Fibroblast of lung (primary cell): ENCODE results near the gene CADM2. TPM values are rescaled to one million over a fixed set of nuclear protein-coding genes. Genes with fewer than 3 reads are reported as not detected.
"Not testable (repeated sequence)": the region's sequence is repeated elsewhere in the genome, so short reads cannot be mapped to it uniquely, and the experiment has no call there.

Experiments
- DNase-seq, 2 donors: peaks; one replicate each; pipeline versions ENCODE4 v3.0.0 to v3.0.0-alpha.2; 2010; ENCODE audit warnings: low read depth in 2 of 2
- H2AFZ ChIP-seq: 2 replicates; pipeline ENCODE4 v1.5.1; 2012; ENCODE audit warnings: low read length, control low read depth, inconsistent platforms
- H3K27ac ChIP-seq: 2 replicates; pipeline ENCODE4 v1.5.1; 2011; ENCODE audit warnings: low read length, control low read depth; ENCODE audit not compliant: insufficient read depth
- H3K27me3 ChIP-seq: 2 replicates; pipeline ENCODE4 v1.5.1; 2011; ENCODE audit warnings: mild to moderate bottlenecking, low read length; ENCODE audit not compliant: control insufficient read depth, insufficient read depth
- H3K36me3 ChIP-seq: 2 replicates; pipeline ENCODE4 v1.5.1; 2011; ENCODE audit warnings: low read length; ENCODE audit not compliant: control insufficient read depth, insufficient read depth
- H3K4me1 ChIP-seq: 2 replicates; pipeline ENCODE4 v1.5.1; 2011; ENCODE audit warnings: low read length; ENCODE audit not compliant: control insufficient read depth, insufficient read depth; ENCODE audit errors: extremely low read depth
- H3K4me2 ChIP-seq: 2 replicates; pipeline ENCODE4 v1.5.1; 2011; ENCODE audit warnings: low read length, control low read depth; ENCODE audit not compliant: insufficient read depth; ENCODE audit errors: extremely low read depth
- H3K4me3 ChIP-seq, 4 experiments: fragments of 200-600 bp in 1 of 4; sonication (generic) in 1 of 4; replicated peaks in 1 of 4; 2 replicates each; pipeline ENCODE4 v1.5.1; 2011 to 2016; ENCODE audit warnings: low read length in 4 of 4, low read depth in 3 of 4, mild to moderate bottlenecking in 3 of 4, control low read depth in 2 of 4, inconsistent platforms in 1 of 4, mixed read lengths in 1 of 4; ENCODE audit not compliant: insufficient read depth in 1 of 4; ENCODE audit errors: control extremely low read depth in 1 of 4
- H3K79me2 ChIP-seq: 2 replicates; pipeline ENCODE4 v1.5.1; 2012; ENCODE audit warnings: mild to moderate bottlenecking, low read length, inconsistent platforms; ENCODE audit not compliant: control insufficient read depth, insufficient read depth
- H3K9ac ChIP-seq: 2 replicates; pipeline ENCODE4 v1.5.1; 2011; ENCODE audit warnings: mild to moderate bottlenecking, low read length, control low read depth; ENCODE audit not compliant: insufficient read depth
- H3K9me3 ChIP-seq: 2 replicates; pipeline ENCODE4 v1.5.1; 2012; ENCODE audit warnings: low read depth, low read length; ENCODE audit not compliant: control insufficient read depth, insufficient read depth
- H4K20me1 ChIP-seq: 2 replicates; pipeline ENCODE4 v1.5.1; 2011; ENCODE audit warnings: low read length; ENCODE audit not compliant: control insufficient read depth, insufficient read depth; ENCODE audit errors: extremely low read depth
- EZH2 ChIP-seq: IDR thresholded peaks from 2 replicates; pipeline ENCODE4 v1.5.1; 2012; ENCODE audit warnings: low read length, control low read depth, mild to moderate bottlenecking; ENCODE audit errors: missing control alignments
- polyA plus RNA-seq, 2 donors: library from polyadenylated mRNA; depleted of rRNA in 1 of 2; stranded (reverse) in 1 of 2; unstranded in 1 of 2; fragments of >200 nt; gene quantifications; 2 replicates each; pipeline ENCODE4 v1.2.1, GENCODE V29; 2011 to 2012; ENCODE audit warnings: missing spikeins in 1 of 2
- total RNA-seq: library from RNA; depleted of rRNA; stranded (reverse); fragments of >200 nt; gene quantifications from 2 replicates; pipeline ENCODE4 v1.2.1, GENCODE V29; 2014
- TF ChIP-seq, protein P1 (sequence below), 2 donors: IDR thresholded peaks in 1 of 2; conservative IDR thresholded peaks in 1 of 2; 1 replicate in 1 of 2; 2 replicates in 1 of 2; pipeline ENCODE4 v1.5.1; 2011 to 2012; ENCODE audit warnings: low read length in 2 of 2, control low read depth in 1 of 2, inconsistent platforms in 1 of 2, low read depth in 1 of 2, mild to moderate bottlenecking in 1 of 2

Gene CADM2
- total and polyA plus RNA-seq, 2 donors (not counting 1 experiment from before 2014, with no cell fraction given), result under 0.01 to 0.12 TPM

DNA sequence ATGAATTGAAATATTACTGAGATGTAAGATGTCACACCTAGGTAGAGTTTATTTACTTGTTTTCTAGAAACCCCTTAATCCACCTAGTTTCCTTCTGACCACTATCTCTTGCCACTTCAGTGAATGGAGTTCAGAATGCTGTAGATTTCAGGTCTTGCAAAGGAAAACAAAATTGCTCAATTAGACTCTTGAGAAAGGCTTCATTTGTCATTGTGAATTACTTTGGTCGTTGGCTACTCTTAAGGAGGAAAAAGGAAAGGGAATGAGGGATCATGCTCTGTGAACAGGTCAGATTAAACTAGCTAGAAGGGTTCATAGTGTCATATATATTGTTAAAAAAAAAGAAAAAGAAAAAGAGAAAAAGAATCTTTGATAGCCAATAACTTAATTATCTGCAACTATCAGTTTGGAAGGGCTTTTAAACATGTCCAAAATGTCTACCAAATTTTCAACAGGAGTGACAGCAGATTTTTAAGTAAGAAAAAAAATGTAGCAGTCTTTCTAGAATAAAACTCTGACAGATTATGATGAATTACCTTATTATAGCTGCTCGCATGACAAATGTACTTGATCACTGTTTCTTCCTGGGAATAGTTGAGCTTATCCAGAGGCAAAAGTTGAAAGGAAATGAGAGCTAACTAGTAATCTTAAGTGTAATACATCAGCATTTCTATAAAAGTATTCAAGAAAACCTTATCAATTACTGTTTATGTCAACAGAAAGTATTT is 543.5 kb downstream of the CADM2 start:
- H3K9me3 ChIP-seq, result no peaks in the 10 kb centered on the region
- DNase-seq, result no peak
- H3K4me2 ChIP-seq, result no peak overlapping the region
- no peaks in the 10 kb centered on the region for H3K4me1 ChIP-seq
- no peak overlapping the region for H3K27ac ChIP-seq
- no peak overlapping the region for H3K4me3 ChIP-seq
- TF ChIP-seq, protein P1, sequence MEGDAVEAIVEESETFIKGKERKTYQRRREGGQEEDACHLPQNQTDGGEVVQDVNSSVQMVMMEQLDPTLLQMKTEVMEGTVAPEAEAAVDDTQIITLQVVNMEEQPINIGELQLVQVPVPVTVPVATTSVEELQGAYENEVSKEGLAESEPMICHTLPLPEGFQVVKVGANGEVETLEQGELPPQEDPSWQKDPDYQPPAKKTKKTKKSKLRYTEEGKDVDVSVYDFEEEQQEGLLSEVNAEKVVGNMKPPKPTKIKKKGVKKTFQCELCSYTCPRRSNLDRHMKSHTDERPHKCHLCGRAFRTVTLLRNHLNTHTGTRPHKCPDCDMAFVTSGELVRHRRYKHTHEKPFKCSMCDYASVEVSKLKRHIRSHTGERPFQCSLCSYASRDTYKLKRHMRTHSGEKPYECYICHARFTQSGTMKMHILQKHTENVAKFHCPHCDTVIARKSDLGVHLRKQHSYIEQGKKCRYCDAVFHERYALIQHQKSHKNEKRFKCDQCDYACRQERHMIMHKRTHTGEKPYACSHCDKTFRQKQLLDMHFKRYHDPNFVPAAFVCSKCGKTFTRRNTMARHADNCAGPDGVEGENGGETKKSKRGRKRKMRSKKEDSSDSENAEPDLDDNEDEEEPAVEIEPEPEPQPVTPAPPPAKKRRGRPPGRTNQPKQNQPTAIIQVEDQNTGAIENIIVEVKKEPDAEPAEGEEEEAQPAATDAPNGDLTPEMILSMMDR (conservative IDR thresholded peaks at IDR 0.05 in 1 of 2, IDR thresholded peaks at IDR 0.05 in 1 of 2; ENCODE audit: low read depth in 1 of 2, low read length in 2 of 2), result no peak
- no peak for TF ChIP-seq EZH2
- H2AFZ ChIP-seq, result no peak overlapping the region
- H3K9ac ChIP-seq, result no peak overlapping the region
- H4K20me1 ChIP-seq, result no peaks in the 10 kb centered on the region
- H3K79me2 ChIP-seq, result no peaks in the 10 kb centered on the region
- no peaks in the 10 kb centered on the region for H3K27me3 ChIP-seq
- H3K36me3 ChIP-seq, result no peaks in the 10 kb centered on the region

DNA sequence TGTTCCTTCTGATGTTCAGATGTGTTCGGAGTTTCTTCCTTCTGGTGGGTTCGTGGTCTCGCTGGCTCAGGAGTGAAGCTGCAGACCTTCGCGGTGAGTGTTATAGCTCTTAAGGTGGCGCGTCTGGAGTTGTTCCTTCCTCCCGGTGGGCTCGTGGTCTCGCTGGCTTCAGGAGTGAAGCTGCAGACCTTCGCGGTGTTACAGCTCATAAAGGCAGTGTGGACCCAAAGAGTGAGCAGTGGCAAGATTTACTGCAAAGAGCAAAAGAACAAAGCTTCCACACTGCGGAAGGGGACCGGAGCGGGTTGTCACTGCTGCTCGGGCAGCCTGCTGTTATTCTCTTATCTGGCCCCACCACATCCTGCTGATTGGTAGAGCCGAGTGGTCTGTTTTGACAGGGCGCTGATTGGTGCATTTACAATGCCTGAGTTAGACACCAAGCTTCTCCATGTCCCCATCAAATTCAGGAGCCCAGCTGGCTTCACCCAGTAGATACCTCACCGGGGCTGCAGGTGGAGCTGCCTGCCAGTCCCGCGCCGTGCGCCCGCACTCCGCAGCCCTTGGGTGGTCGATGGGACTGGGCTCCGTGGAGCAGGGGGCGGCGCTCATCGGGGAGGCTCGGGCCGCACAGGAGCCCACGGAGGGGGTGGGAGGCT is 545.5 kb downstream of the CADM2 start:
- H3K36me3 ChIP-seq, H3K9me3 ChIP-seq, H3K4me2 ChIP-seq, H3K27ac ChIP-seq, H3K4me1 ChIP-seq, H3K27me3 ChIP-seq, H4K20me1 ChIP-seq, H2AFZ ChIP-seq, H3K9ac ChIP-seq, H3K79me2 ChIP-seq, H3K4me3 ChIP-seq: not testable (repeated sequence)
- DNase-seq, result peak in 1 of 2 donors; percentile 6

DNA sequence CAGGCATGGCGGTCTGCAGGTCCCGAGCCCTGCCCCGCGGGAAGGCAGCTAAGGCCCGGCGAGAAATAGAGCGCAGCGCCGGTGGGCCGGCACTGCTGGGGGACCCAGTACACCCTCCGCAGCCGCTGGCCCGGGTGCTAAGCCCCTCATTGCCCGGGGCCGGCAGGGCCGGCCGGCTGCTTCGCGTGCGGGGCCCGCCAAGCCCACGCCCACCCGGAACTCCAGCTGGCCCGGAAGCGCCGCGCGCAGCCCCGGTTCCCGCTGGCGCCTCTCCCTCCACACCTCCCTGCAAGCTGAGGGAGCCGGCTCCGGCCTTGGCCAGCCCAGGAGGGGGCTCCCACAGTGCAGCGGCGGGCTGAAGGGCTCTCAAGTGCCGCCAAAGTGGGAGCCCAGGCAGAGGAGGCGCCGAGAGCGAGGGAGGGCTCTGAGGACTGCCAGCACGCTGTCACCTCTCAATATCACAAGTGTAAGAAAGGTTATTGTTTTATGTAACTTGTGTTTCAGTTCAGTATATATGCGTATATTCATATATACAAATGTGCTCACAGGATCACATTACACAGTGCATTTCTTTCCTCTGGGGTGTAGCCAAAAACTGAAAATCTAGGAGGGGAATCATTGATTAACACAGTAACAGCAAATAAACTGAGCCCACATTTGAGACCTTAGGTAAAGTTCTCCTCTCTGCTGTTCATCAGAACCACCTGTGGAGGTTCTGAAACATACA is 546.2 kb downstream of the CADM2 start:
- H4K20me1 ChIP-seq, H3K27me3 ChIP-seq, H3K4me1 ChIP-seq, DNase-seq, H3K9me3 ChIP-seq, H3K27ac ChIP-seq, H3K9ac ChIP-seq, H3K36me3 ChIP-seq, H3K4me3 ChIP-seq, H2AFZ ChIP-seq, H3K4me2 ChIP-seq, H3K79me2 ChIP-seq: not testable (repeated sequence)

DNA sequence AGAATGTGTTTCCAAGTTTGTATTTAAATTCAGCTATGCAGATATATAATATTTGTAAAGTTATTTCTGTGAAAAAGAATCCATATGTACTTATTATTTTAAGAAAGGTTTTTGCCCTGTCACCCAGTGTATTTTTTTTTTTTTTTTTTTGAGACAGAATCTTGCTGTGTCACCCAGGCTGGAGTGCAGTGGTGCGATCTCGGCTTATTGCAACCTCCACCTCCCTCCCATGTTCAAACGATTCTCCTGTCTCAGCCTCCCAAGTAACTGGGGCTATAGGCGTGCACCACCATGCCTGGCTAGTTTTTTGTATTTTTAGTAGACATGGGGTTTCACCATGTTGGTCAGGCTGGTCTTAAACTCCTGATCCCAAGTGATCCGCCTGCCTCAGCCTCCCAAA is 548.3 kb downstream of the CADM2 start:
- H4K20me1 ChIP-seq, H3K9ac ChIP-seq, H3K36me3 ChIP-seq, H3K79me2 ChIP-seq, H3K4me3 ChIP-seq, H3K27me3 ChIP-seq, H2AFZ ChIP-seq, H3K27ac ChIP-seq, H3K9me3 ChIP-seq, H3K4me2 ChIP-seq, DNase-seq, H3K4me1 ChIP-seq: not testable (repeated sequence)
